Adipocyte (in vitro differentiated cells): ENCODE data around the gene WDR88.

Experiments used
- DNase-seq: peaks from one replicate; pipeline ENCODE4 v3.0.0-alpha.2; 2015; ENCODE audit warnings: low read depth
- H3K27me3 ChIP-seq: replicated peaks from 2 replicates; pipeline ENCODE4 v1.7.0; 2013; ENCODE audit warnings: mild to moderate bottlenecking, low read length, moderate library complexity; ENCODE audit not compliant: control insufficient read depth, insufficient read depth
- H3K36me3 ChIP-seq: 2 replicates; pipeline ENCODE4 v1.7.0; 2013; ENCODE audit warnings: low read length, mild to moderate bottlenecking, moderate library complexity; ENCODE audit not compliant: control insufficient read depth, insufficient read depth, severe bottlenecking
- H3K4me1 ChIP-seq: 2 replicates; pipeline ENCODE4 v1.7.0; 2013; ENCODE audit warnings: mild to moderate bottlenecking, low read length, moderate library complexity; ENCODE audit not compliant: control insufficient read depth, insufficient read depth
- H3K4me3 ChIP-seq: 2 replicates; pipeline ENCODE4 v1.7.0; 2013; ENCODE audit warnings: mild to moderate bottlenecking, low read length, moderate library complexity
- H3K9ac ChIP-seq: 2 replicates; pipeline ENCODE4 v1.7.0; 2013; ENCODE audit warnings: mild to moderate bottlenecking, low read length, moderate library complexity
- H3K9me3 ChIP-seq: 2 replicates; pipeline ENCODE4 v1.7.0; 2013; ENCODE audit warnings: mild to moderate bottlenecking, low read length, moderate library complexity; ENCODE audit not compliant: control insufficient read depth

Gene WDR88

GRCh38 chr19:33191501-33191900 is 59.6 kb downstream of the WDR88 start:
- H3K36me3 ChIP-seq = no peaks in the 10 kb centered on the region
- H3K4me1 ChIP-seq = peaks cover 8% of the 10 kb centered on the region
- H3K9ac ChIP-seq = no peak overlapping the region
- H3K9me3 ChIP-seq = no peaks in the 10 kb centered on the region
- H3K27me3 ChIP-seq = peaks cover 13% of the 10 kb centered on the region
- DNase-seq = no peak
- H3K4me3 ChIP-seq = no peak overlapping the region

GRCh38 chr19:33192010-33192409 is 60.1 kb downstream of the WDR88 start:
- no peak for DNase-seq
- Histone ChIP-seq H3K9me3 (no peaks in the 10 kb centered on the region), H3K27me3 (peaks cover 13% of the 10 kb centered on the region), H3K4me1 (peaks cover 8% of the 10 kb centered on the region), H3K36me3 (peaks cover 4% of the 10 kb centered on the region), H3K9ac (no peak overlapping the region), H3K4me3 (no peak overlapping the region)

GRCh38 chr19:33193269-33193864 is 61.5 kb downstream of the WDR88 start:
- Histone ChIP-seq H3K27me3 (peaks cover 13% of the 10 kb centered on the region), H3K36me3 (peaks cover 12% of the 10 kb centered on the region), H3K9me3 (no peaks in the 10 kb centered on the region), H3K4me1 (peaks cover 8% of the 10 kb centered on the region), H3K9ac (no peak overlapping the region), H3K4me3 (peak overlapping the region; percentile 33)
- DNase-seq = no peak

DNA sequence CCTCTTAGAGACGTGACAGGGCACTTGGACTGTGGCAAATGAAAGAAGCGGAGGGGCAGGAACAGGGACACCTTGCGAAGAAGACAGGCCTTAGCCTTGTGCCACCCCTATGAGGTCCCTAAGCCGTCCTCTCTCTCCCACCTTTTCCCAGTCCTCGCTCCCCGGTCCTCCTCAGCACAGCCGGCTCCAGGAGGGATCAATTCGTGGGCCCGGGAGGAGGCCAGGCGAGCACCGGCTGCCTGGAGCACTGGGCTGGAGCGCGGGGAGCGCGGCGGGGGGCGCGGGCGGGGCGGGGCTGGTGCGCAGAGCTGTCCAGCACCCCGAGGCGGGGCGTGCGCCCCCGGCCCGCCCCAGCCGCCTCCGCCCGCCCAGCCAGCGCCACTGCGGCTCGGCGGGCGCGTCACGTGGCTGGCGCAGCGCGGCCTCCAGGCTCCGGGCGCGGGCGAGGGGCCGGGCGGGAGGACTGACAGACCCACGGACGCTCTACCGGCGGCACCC is 62.0 kb downstream of the WDR88 start, which contains the start of gene LRP3:
Gene LRP3, plus strand, starts transcription at position 466 of the 498 bp plus-strand sequence. CDS start 456 bp downstream, outside the sequence.
- Histone ChIP-seq H3K36me3 (peaks cover 14% of the 10 kb centered on the region), H3K4me1 (peaks cover 8% of the 10 kb centered on the region), H3K4me3 (peak within 1 kb of the TSS; percentile 80), H3K9me3 (no peaks in the 10 kb centered on the region), H3K27me3 (peaks cover 13% of the 10 kb centered on the region), H3K9ac (peak within 1 kb of the TSS; percentile 80)
- peak; percentile 81 for DNase-seq

GRCh38 chr19:33194532-33194885 is 62.6 kb downstream of the WDR88 start:
- peaks cover 8% of the 10 kb centered on the region for H3K4me1 ChIP-seq
- peak overlapping the region; percentile 80 for H3K4me3 ChIP-seq
- DNase-seq = peak; percentile 64
- peaks cover 16% of the 10 kb centered on the region for H3K36me3 ChIP-seq
- H3K27me3 ChIP-seq = peaks cover 13% of the 10 kb centered on the region
- H3K9ac ChIP-seq = peak overlapping the region; percentile 80
- H3K9me3 ChIP-seq = no peaks in the 10 kb centered on the region

DNA sequence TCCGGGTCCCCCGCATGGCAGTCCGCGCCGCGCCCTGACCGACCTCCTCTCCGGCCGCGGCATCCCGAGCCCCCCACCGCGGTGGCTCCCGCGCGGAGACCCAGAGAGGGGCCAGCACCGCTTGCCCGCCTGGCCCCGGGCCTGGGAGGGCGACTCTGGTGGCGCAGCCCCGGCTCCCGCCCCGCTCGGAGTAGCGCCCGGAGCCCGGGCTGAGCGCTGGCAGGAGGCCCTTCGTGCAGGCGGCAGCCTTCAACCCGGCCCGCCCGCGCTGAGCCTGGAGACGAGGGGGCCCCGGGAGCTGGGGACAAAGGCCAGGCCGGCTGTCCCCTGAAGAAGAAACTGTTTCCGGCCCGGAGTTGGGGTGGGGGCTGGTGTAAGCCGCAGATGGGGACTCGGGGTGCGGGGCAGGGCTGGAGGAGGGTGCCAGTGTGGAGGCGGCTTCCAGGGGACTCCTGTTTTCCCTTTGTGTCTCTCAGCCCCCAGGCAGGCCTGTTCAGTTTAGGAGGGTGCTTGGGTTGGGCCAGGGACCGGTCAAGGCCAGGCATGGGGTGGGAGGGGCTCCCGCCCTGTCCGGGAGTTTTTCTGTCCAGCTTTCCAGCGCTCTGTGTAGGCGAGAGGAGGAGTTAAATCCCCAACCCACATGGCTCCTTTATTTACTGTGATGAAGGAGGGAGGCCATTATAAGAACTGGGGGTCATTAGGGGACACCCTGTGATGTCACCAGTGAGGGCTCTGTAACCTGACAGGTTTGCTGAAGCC is 63.2 kb downstream of the WDR88 start:
- H3K27me3 ChIP-seq = peaks cover 13% of the 10 kb centered on the region
- peaks cover 8% of the 10 kb centered on the region for H3K4me1 ChIP-seq
- peak overlapping the region; percentile 80 for H3K4me3 ChIP-seq
- DNase-seq = peak; percentile 66
- H3K9me3 ChIP-seq = no peaks in the 10 kb centered on the region
- peaks cover 16% of the 10 kb centered on the region for H3K36me3 ChIP-seq
- peak overlapping the region; percentile 80 for H3K9ac ChIP-seq

DNA sequence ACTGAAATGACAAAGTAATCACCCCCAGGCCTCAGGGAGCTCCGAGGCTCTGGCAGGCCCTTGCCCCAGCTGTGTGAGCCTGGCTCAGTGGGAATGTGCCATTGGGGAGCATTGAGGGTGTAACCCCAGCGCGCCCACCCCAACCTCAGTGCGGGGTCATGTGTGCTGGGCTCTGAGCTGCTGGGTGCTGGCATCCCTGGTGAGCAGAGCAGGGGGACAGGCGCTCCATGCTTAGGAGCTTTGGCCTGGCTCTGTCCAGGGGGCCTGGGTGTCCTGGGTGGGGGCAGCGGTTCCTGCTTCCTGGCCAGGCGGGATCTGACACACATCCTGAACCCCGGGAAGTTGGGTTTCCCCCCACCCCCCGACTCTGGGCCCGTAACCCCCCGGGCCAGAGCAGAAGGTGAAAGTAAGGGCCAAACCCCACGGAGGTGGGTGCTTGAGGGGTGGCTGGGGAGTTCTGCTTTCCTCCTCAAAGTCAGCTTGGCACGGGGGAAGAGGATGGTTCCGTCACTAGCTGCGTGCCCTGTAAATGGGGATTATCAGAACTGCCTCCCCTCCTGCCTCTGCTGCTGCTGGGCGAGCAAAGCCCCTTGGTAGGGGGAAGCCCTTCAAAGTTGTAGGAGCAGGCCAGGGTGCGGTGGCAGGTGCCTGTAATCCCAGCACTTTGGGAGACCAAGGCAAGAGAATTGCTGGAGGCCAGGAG is 63.9 kb downstream of the WDR88 start:
- Histone ChIP-seq H3K4me3 (peak overlapping the region; percentile 80), H3K4me1 (peaks cover 8% of the 10 kb centered on the region), H3K9me3 (no peaks in the 10 kb centered on the region), H3K36me3 (peaks cover 16% of the 10 kb centered on the region), H3K27me3 (peaks cover 13% of the 10 kb centered on the region), H3K9ac (peak overlapping the region; percentile 80)
- DNase-seq = no peak

DNA sequence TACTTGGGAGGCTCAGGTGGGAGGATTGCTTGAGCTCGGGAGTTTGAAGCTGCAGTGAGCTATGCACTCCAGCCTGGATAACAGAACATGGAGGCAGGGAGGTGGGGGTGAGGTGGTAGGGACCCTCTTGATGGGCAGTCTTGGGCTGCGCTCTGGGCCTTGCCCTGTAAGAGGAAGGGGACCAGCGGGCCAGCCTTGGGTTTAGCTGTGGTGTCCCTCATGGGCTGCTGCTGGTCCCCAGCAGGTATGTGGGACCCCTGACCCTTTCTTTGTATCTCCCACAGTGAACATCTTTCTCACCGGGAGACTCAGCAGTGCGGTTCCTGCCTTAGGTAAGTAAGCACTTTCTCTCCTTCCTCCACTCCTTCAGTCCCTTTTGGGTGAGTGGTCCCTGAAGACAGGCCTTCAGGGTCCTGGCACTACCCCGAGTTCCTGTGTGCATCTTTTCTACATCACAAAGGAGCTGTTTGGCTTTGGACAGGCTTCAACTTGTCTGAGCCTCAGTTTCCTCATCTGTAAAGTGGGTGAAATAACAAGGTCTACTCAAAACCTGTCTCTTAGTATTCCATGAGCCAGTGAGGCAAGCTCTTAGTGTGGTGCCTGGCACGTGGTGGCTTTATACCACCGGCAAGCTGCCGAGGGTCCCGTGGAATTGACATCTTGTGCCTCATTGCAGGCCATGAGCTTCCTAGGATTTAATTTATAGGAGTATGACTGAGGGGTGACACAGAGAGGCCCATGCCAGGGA is 64.7 kb downstream of the WDR88 start:
- Histone ChIP-seq H3K36me3 (peaks cover 16% of the 10 kb centered on the region), H3K4me3 (no peak overlapping the region), H3K9ac (no peak overlapping the region), H3K4me1 (peaks cover 8% of the 10 kb centered on the region), H3K27me3 (peaks cover 13% of the 10 kb centered on the region), H3K9me3 (no peaks in the 10 kb centered on the region)
- DNase-seq = no peak

GRCh38 chr19:33197591-33198000 is 65.7 kb downstream of the WDR88 start:
- H3K27me3 ChIP-seq = peaks cover 8% of the 10 kb centered on the region
- no peak overlapping the region for H3K4me3 ChIP-seq
- H3K36me3 ChIP-seq = peaks cover 20% of the 10 kb centered on the region
- DNase-seq = no peak
- peaks cover 8% of the 10 kb centered on the region for H3K4me1 ChIP-seq
- H3K9me3 ChIP-seq = no peaks in the 10 kb centered on the region
- H3K9ac ChIP-seq = no peak overlapping the region

DNA sequence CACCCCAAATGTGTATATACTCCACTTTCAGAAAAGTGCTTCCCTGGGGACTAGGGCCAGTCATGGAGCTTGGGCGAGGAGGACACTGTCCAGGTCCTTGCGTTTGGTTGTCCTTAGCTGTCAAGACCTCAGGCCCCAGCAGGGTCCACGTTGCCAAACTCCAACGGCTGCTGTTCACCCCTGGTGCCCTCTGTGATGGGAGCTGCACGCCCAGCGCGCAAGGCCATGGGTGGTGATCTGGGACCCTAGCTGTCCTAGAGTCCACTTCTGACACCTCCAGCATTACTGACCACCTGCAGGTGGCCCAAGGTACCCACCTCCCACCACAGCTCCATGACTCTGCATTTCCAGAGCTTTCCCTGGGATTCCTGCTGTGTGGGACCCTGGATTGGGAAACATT is 66.3 kb downstream of the WDR88 start:
- H3K4me3 ChIP-seq = no peak overlapping the region
- no peak for DNase-seq
- peaks cover 5% of the 10 kb centered on the region for H3K27me3 ChIP-seq
- no peak overlapping the region for H3K9ac ChIP-seq
- no peaks in the 10 kb centered on the region for H3K9me3 ChIP-seq
- peaks cover 24% of the 10 kb centered on the region for H3K36me3 ChIP-seq
- H3K4me1 ChIP-seq = peaks cover 8% of the 10 kb centered on the region
